Measurements from ENCODE around the gene FOXC1. TPM values are rescaled to one million over a fixed set of nuclear protein-coding genes. Genes with fewer than 3 reads are reported as not detected.

The FOXC1 gene
- total RNA-seq, 1 donor from 2014 or later, result 27.6 TPM

- TF ChIP-seq CTCF (IDR thresholded peaks at IDR 0.05; ENCODE audit: insufficient read depth, low read length, poor library complexity, severe bottlenecking), result no peak
- peaks cover 4% of the 10 kb centered on the region for H3K27me3 ChIP-seq (ENCODE audit: control insufficient read depth, insufficient read depth, low read length)
These were observed 3.6 kb downstream of the FOXC1 start for GRCh38 chr6:1613346-1613687.

GRCh38 chr6:1613688-1614447, 4.2 kb downstream of the FOXC1 start:
- no peaks in the 10 kb centered on the region for H3K27me3 ChIP-seq (ENCODE audit: control insufficient read depth, insufficient read depth, low read length)
- peak overlapping the region; percentile 87 for H3K4me3 ChIP-seq (ENCODE audit: low read depth, low read length)
- peaks cover 1% of the 10 kb centered on the region for H3K36me3 ChIP-seq (ENCODE audit: control insufficient read depth, insufficient read depth, low read length)
- TF ChIP-seq CTCF (IDR thresholded peaks at IDR 0.05; ENCODE audit: insufficient read depth, low read length, poor library complexity, severe bottlenecking), result no peak
- DNase-seq (ENCODE audit: low read depth), result no peak

More at GRCh38 chr6:1613346-1613687, 3.6 kb downstream of the FOXC1 start:
- peak overlapping the region; percentile 87 for H3K4me3 ChIP-seq (ENCODE audit: low read depth, low read length)
- peaks cover 1% of the 10 kb centered on the region for H3K36me3 ChIP-seq (ENCODE audit: control insufficient read depth, insufficient read depth, low read length)
- no peak for DNase-seq (ENCODE audit: low read depth)

DNA sequence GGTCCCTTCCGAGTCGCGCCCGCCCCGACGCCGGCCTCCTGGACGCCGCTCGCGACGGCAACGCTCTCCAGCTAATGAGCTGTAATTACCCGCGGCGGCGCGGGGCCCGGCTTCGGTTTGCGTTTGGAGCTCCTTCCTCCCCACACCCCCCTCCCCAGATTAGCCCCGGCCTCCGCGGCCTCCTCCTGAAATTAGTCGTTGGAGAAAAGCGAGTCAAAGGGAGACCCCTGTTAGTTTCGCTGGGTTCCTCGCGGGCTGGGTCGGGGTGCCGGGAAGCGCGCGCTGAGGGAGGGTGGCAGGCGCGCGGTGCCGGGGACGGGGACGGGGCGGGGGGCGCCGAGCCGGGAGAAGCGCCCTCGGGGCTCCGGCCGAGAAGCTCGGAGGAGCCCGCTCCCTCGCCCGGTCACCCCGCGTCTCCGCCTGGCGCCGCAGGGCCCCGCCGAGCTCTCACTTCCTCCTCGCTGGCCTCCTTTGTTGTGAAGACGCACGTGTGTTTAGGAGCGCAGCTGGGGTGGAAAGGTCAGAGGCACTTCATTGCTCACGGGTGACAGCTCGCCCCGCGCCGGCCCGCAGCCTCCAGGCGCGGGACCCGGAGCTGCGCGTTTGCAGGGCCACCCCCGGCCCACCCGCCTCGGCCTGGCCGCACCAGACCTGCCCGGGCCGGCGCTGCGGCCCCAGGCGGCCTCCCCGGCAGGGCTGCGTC, 4.9 kb downstream of the FOXC1 start:
- no peak for DNase-seq (ENCODE audit: low read depth)
- H3K36me3 ChIP-seq (ENCODE audit: control insufficient read depth, insufficient read depth, low read length), result peaks cover 1% of the 10 kb centered on the region
- TF ChIP-seq CTCF (IDR thresholded peaks at IDR 0.05; ENCODE audit: insufficient read depth, low read length, poor library complexity, severe bottlenecking), result no peak
- H3K27me3 ChIP-seq (ENCODE audit: control insufficient read depth, insufficient read depth, low read length), result no peaks in the 10 kb centered on the region
- H3K4me3 ChIP-seq (ENCODE audit: low read depth, low read length), result peak overlapping the region; percentile 87

DNA sequence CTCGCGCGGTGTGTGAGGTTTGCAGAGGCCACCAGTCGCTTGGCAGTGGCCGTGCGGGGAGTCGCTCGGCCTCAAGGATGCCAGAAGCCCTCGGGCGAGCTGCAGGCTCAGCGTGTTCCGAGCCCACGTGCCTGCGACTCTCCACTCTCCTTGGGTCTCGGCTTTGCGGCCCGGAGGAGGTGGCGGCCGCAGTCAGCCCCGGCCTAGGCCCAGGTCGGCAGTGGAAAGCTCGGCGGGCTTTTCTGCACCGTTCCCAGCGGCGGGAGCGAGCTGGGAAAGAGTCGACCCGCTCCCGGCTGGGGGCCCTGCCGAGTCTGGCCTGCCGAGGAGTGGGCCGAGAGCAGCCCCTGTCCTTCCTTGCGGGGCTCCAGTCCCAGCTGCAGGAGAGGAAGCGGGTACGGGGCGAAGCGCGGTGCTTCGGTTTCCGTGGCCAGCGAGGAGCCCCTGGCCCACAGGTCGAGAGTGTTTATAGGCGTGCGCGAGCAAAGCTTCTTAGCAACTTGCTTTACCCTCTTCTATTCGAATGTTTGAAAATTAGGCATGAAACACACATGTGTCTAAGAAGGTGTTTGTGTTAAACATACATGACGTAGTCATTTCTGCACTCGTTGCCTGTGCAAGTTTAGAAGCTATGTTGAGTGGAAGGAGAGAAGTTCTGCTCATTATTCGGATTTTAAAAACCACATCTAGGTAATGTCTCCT, 5.6 kb downstream of the FOXC1 start:
- TF ChIP-seq CTCF (IDR thresholded peaks at IDR 0.05; ENCODE audit: insufficient read depth, low read length, poor library complexity, severe bottlenecking), result no peak
- Histone ChIP-seq H3K36me3 (ENCODE audit: control insufficient read depth, insufficient read depth, low read length) (peaks cover 1% of the 10 kb centered on the region), H3K27me3 (ENCODE audit: control insufficient read depth, insufficient read depth, low read length) (peaks cover under 1% of the 10 kb centered on the region), H3K4me3 (ENCODE audit: low read depth, low read length) (peak overlapping the region; percentile 87)
- no peak for DNase-seq (ENCODE audit: low read depth)

DNA sequence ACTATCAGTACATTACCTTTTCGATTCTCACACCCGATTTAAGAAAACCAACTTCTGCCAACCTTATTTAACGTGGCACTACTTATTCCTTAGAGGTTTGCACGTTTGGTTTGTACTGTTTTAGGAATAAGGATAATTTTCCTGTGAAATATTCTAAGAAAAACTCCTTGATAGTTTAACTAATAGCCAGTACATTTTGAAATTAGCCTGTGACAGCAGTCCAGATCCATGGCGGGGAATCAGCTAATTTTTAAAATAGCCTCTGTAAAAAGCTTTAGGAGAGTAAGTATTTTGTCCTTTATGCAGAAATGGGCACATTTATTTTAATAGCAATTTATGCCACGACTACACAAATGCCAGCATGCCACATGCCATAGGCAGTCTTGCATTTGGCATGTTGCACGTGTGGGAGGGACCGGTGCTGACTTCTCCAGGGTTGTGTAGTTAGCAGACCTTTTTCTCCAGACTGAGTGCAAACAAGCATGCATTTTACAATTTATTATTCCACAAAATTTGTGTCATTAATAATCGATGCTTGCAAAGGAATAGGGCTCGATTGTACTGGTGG, 6.2 kb downstream of the FOXC1 start:
- H3K4me3 ChIP-seq (ENCODE audit: low read depth, low read length), result peak overlapping the region; percentile 87
- no peak for TF ChIP-seq CTCF (IDR thresholded peaks at IDR 0.05; ENCODE audit: insufficient read depth, low read length, poor library complexity, severe bottlenecking)
- peaks cover 1% of the 10 kb centered on the region for H3K36me3 ChIP-seq (ENCODE audit: control insufficient read depth, insufficient read depth, low read length)
- DNase-seq (ENCODE audit: low read depth), result no peak
- peaks cover 3% of the 10 kb centered on the region for H3K27me3 ChIP-seq (ENCODE audit: control insufficient read depth, insufficient read depth, low read length)

Data from kidney epithelial cell (primary cell).